ENCODE data around the gene VENTX.

DNA sequence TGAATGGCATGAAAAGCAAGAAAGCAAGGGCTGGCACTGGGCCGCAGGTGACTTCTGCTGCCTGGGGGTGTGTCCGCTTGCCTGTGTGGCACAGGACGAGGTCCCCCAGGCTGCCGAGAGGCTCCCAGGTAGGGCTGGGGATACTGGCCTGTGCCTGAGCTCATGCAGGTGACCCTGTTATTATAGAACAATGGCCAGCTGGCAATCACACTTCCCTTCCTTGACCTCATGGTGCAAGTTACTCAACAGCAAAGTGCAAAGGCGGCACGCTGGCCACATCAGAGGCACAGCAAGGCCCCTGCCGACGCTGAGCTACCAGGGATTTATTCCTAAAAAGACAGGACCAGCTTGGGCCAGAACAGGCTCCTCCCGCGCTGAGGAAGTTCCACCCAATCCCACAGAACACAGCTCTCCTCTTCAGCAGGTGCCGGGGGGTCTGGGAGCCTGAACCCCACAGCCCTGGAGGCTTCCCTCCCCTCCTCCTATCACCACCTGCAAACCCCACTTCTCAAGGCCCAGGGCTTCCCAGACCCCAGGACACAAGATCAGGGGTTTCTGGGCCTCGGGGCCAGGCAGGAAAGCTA lies 40.4 kb downstream of the VENTX start:
- TF ChIP-seq POLR2A (IDR thresholded peaks at IDR 0.05) (no peak), POLR2AphosphoS5 (IDR thresholded peaks at IDR 0.05) (no peak)

Data from suprapubic skin (tissue), 4 donors.